NCI-H1092 treated with DMSO at 0.1 percent for 48 hours (cell line): ENCODE measurements around the gene FAM107B.

Experiments used
- DNase-seq: peaks from one replicate; lab custom pipeline; 2025; lab: John Stamatoyannopoulos, UW

The FAM107B gene

DNA sequence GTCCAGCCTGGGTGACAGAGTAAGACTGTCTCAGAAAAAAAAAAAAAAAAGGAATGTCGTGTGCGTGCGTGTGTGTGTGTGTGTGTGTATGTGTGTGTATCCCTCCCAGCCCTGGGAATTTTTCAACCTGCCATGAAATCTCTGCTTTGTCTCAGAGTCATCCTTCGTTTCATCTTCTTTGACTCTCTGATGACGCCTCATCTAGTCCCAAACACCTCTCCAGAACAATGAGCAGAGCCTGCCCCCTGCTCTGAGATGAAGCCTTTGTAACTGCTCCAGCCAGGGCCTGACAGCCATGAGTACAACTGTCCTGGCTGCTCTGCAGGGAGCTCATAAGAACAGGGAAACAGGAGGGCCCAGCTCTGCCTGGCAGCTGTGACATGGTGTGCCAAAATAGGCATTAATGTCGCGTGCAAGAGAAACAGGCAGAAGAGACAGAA lies 149.5 kb downstream of the FAM107B start:
- peak; percentile 68 for DNase-seq

DNA sequence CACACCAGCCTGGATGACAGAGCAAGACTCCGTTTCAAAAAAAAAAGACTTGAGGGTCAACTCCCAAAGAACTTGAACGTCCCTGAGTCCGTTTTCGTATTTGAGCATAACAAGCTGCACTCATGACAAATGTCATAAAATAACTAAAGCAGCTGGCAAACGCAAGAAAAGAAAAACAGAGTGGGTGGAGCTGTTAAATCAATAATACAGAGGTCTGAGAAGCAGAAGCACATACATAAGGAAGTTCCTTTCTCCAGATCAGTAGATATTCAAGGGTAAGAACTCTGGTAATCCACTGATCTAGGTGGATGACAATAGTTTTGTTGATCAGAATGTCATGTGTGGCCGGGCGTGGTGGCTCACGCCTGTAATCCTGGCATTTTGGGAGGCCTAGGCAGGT lies 150.1 kb downstream of the FAM107B start:
- DNase-seq: no peak

DNA sequence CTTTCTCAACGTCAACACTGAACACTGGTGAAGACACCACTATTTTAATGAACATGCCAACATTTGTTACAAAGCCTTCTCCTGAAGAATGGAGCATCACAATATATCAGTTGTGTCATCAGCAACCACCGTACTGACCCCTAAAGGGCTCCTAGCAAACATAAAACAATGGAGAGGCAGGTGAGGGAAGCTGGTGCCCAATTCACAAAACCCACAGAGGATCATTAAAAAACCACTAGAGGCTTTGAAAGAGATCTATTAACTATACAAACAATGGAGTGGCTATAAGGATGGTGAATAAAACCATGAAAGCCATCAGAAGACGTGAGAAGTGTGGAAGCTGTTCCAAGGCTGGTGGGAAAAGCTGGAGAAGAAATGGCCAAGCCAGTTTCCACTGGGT lies 150.8 kb downstream of the FAM107B start:
- DNase-seq: peak; percentile 67

DNA sequence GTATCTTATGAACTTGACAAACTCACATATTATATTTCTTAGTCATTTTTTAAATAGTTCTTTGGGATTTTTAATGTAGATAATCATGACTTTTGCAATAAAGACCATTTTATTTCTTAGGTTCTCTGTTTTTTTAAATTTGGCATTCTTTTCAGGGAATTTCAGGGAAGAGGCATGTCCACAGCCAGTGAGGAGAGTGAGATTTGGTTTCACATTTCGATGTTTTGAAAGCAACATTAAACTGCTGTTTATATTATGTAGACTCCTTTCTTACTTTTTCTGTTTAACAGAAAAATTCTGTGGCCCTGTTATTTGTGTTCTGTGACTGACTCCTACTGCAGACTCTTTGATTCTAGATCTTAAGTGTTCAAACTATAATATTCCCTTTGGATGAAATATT lies 153.7 kb downstream of the FAM107B start:
- DNase-seq: no peak

DNA sequence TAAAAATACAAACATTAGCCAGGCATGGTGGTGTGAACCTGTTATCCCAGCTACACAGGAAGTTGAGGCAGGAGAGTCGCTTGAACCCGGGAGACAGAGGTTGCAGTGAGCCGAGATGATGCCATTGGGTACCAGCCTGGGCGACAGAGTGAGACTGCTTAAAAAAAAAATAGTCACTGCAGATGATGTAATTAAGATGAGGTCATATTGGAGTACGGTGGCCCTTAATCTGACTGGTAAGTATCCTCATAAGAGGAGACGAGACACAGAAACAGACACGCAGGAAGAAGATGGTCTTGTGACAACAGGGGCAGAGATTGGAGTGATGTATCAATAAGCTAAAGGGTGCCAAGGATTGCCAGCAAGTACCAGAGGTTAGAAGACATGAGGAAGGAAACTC lies 156.0 kb downstream of the FAM107B start:
- no peak for DNase-seq

DNA sequence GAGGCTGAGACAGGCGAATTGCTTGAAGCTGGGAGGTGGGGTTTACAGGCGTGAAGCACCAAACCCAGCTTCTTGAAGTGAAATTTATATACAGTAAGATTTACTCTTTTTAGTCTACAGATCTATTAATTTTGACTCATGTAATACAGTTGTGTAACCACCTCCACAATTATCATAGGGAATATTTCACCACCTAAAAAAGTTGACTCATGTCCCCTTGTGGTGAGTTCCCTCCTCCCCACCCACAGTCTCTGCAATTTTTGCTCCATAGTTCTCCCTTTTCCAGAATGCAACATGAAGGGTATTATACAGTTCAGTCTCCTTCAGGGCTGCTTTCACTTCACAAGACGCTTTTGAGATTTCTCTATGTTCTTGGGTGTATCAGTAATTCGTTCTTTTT lies 156.8 kb downstream of the FAM107B start:
- DNase-seq: no peak

DNA sequence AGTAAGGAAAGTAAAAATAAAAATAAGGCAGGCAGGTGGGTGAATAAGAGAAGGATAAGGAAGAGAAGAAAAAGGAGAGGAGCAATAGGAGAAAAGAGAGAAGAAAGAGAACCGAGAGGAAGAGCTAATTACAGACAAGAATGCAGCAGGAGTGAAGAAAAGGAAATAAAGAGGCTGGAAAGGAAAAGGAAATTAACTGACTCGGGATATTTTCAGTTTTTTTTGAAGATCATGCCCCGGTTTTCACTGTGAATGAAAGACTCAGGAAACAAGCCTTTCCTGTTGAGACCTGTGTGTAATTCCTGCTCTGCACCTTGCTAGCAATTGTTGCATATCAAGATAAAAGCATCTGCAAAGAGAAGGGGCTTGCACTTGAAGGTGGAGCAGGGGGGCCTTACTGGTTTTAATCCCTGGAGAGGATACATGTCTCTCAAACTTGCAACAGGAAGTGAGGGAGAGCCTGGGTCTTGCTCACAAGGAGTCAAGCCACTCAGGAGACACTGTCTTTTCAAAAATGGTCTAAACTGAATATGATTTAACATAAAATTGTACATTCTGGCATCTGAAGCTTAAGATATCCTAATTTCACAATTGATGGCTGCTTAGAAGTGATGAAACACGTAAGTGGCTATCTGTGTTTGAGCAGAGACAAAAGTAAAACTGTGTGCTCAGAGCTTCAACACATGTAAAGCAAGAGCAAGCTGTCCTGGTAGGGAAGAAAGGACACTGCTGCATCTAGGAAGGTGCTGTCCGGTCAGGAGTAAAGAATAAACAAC lies 157.6 kb downstream of the FAM107B start:
- no peak for DNase-seq

DNA sequence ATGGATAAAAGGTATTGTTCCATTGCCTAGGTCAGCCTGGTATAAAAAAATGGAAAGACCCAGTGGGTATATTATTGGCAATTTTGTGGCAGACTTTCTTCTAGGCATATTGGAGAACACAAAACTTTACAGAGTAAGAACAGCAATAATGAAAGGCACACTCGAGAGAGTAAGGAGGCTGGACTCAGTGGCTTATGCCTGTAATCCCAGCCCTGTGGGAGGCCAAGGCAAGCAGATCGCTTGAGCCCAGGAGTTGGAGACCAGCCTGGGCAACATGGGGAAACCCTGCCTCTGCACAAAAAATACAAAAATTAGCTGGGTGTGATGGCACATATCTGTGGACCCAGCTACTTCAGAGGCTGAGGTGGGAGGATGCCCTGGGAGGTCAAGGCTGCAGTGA lies 158.2 kb downstream of the FAM107B start:
- no peak for DNase-seq

DNA sequence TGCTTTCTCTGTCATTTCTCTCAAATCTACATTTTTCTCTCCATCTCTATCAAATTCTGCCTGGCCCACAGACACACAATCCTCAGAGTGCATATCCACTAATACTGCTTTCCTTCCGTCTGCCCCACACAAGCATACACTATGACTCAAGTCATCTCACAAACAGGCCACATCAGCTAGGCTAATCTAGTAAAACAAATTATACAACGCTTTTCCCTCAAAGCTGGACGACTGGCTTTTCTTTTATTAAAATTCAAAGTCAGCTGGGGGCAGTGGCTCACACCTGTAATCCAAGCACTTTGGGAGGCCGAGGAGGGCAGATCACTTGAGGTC lies 161.1 kb downstream of the FAM107B start:
- no peak for DNase-seq

DNA sequence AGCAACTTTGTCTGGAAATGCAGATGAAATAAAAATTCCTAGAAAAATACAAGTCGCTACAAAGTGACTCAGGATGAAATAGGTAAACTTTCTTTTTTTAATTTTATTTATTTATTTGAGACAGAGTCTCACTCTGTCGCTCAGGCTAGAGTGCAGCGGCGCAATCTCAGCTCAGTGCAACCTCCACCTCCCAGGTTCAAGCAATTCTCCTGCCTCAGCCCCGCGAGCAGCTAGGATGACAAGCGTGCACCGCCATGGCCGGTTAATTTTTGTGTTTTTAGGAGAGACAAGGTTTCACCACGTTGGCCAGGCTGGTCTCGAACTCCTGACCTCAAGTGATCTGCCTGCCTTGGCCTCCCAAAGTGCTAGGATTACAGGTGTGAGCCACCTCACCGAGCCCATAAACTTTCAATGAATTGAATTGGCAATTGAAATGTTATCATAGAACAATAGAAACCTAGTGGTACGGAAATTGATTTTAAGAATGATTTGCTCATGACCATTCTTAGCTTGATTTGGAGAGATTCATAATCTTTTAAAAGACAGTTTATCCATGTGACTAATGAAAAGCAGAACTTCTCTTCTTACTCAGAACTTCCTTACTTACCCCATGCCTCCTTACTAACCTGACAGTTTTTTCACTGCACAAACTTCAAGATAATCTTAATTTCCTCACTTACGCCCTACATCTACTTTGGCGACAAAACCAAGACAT lies 161.7 kb downstream of the FAM107B start:
- no peak for DNase-seq

DNA sequence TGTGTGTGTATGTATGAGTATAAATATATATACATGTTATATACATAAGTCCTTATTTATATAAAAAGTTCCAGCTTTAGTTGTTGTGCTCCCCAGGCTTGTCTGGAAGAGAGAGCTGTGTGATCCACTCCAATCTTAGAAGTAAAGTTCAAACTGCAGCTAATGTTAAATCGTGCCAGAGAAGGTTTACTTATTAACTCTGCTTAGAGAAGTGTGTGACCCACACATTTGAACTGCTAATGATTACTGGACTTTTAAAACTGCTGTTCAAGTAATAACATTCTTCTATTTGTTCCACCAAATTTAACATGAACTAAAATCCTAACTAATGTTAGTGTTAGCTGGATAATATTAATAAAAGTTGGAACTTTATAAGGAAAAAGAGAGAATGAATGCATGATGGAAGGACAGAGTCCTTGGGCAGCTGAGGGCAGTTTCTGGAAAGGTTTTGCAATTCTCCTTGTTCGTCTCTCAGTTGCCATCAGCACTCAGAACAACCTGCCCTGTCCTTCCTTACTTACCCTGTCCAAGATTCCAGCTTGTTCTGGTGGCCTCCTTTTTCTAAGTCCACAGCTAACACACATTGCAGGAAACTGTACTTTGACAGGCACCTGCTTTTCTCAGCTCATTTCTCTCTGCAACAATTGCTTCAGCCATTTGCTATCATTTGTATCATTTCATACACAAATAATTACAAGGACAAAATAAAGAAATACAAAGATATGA lies 162.6 kb downstream of the FAM107B start:
- DNase-seq: no peak

DNA sequence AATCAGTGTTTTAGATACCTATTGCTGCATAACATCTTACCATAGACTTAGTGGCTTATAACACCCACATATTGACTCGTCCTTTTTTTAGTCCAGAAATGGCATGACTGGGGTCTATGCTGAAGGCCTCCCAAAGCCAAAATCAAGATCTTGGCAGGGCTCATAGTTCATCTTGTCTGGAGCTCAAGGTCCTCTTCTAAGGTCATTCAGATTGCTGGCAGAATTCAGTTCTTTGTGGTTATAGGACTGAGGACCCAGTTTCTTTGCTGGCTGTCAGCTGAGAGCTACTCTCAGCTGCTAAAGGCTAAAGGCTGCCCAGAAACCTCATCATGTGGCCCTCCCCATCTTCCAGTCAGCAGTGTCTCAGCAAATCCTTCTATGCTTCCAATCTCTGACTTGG lies 165.5 kb downstream of the FAM107B start:
- DNase-seq: no peak

DNA sequence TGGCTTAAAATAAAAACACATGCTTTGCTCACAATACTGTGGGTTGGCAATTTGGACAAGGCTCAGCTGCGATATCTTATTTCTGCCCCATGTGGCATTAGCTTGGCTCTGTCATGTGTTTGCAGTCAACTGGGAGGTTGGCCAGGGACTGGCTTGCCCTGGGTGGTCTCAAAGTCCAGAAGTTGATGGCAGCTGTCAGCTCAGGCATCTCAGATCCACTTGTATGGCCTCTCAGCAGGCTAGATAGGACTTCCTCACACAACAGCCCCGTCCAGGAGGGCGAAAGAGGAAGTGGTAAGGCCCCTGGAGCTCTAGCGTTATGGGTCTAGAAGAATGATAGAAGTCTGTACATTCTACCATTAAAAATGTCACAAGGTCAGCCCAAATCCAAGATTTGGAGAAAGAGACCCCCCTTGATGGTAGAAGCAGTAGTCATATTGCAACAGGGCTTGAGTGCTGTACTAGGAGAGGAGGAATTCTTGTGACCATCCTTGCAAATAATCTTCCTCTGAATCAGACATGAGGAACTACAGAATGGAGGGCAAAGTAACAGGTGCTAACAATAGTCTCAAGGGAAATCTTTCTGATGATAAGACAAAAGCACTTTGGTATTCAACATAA lies 166.2 kb downstream of the FAM107B start:
- no peak for DNase-seq

DNA sequence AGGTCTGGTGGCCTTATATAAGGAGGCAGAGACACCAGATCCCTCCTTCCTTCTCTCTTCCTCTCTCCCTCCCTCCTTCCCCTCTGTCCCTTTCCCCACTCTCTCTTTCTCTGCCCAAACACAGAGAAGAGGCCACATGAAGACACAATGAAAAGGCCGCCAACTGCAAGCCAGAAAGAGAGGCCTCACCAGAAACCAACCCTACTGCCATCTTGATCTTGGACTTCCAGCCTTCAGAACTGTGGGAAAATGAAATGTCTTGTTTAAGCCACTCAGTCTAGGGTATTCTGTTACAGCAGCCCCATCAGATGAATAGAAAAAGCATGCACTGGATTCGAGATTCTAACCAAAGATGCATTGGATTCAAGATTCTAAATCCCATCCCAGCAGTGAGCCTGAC lies 168.1 kb downstream of the FAM107B start:
- no peak for DNase-seq

DNA sequence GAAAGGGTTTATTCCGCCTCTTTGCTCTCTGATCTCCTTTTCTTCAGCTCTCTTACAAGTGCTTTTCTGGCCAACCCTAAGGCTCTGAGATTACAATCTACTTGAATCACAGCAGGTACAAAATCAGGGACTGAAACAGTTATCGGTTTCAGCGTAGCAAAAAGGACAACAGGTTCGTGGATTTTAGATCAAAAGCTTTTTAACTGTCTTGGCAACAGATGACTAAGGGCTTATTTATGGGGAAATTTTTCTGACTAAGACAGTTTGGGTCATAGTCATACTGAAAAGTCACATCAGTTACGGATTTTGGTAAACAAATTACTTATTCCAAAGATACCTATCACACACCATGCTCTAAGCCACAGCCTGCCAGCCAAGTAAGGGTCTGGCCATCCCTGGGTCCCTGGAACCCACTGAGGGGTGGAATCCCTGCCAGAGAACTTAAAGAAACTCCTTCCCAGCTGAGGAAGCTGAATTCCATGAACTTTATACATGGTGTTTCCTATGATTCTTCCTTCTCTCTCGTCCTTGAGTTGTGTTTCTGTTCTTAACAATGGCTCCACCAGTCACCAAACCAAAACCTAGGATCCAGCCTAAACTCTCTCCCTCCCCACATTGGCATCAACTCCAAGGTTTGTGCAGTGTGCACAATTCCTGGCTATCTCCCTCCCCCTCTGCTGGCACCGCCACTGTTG lies 169.3 kb downstream of the FAM107B start:
- DNase-seq: no peak

DNA sequence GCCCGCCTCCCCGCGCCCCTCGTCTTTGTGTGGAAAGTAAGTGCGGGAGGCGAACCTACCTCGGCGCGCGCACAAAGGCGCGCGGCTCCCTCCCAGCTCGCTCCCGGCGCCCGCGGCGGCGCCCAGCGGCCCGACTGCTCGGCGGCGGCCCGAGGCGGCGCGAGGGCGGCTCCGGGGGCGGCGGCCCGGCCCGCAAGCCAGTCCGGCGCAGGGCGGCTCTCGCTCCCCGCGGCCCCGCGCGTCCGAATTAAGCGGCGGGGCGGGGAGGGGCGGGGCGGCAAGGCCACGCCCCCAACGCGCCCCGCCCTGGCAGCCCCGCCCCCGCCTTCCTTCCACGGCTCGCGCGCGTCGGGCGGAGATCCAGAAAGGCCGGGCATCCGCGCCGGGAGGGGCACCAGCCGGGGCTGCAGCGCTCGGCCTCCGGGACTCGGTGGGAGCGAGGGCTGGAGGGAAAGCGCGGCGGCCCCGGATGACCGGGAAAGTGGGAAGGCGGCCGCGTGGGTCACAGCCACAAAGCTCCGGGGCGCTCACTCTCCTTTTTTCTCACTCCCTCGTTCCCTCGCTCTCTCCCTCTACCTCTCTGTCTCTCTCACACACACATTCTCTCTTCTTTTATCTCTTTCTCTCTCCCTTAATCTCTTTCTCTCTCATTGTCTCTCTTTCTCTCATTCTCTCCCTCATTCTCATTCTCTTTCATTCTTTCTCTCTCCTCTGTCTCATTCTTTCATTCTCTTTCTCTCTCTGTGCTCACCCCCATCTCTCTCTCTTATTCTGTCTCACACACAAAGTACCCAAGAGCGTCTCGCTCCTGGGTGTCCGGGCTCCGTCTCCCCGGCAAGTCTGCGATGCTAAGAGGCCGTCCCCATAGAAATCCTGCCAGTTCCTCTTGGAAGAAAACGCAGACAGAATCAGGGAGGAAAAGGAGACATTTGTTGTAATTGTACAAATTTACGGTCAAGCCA lies 170.2 kb downstream of the FAM107B start:
- DNase-seq: peak; percentile 62

DNA sequence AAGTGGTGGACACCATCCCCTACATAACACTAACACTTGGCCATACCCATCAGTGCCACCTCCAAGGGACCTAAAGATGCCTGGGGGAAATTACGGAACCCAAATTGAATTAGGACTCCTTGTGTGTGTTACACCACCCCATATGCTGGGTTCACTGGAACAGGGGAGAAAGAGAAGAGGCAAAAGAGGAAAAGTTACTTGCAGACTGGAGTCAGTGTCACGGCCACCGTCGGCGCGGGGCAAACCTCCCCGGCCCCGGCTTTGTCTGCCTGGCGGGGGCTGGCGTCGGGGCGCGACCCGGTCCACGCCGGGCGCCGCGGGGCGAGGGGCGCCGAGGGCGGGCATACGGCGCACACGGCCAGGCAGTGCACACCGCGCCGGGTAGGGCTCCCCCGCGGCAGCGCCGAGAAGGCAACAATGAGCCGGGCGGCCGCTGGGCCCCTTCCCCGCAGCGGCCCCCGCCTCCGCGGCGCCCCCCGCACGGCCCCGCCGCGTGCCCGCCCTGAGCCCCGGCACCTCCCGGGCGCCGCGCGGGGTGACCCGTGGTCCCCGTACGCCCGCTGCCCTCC lies 171.1 kb downstream of the FAM107B start:
- no peak for DNase-seq

DNA sequence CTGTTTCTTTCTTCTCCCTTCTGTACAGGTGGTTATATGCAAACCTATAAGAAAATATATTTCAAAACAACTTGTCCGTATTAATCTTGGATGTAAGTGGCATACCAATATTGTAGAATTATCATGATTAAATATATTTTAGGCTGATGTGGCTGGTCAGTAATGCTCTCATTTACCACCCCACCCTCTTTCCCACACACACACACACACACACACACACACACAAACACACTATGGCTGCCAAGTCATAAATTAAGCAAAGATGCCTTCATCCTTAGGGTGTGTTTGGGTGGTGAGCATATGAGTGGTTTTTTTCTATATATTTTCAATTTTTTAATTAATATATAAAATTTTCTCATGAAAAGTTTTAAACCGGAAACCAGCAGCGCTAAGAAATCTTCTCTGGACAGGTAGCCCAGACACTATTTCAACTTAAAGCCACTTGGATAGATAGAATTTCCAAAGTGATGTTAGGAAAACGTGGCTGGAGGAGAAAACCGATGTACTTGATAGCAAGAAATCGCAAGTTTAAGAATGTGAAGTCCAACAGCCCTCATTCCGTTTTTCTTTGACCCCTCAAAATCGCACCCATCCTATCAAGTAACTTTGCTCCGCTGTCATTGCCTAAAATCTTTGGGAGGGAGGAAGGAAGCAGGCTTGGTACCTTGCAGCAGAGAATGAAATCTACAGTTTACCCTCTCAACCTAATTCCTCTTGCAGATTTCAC lies 171.7 kb downstream of the FAM107B start:
- no peak for DNase-seq

DNA sequence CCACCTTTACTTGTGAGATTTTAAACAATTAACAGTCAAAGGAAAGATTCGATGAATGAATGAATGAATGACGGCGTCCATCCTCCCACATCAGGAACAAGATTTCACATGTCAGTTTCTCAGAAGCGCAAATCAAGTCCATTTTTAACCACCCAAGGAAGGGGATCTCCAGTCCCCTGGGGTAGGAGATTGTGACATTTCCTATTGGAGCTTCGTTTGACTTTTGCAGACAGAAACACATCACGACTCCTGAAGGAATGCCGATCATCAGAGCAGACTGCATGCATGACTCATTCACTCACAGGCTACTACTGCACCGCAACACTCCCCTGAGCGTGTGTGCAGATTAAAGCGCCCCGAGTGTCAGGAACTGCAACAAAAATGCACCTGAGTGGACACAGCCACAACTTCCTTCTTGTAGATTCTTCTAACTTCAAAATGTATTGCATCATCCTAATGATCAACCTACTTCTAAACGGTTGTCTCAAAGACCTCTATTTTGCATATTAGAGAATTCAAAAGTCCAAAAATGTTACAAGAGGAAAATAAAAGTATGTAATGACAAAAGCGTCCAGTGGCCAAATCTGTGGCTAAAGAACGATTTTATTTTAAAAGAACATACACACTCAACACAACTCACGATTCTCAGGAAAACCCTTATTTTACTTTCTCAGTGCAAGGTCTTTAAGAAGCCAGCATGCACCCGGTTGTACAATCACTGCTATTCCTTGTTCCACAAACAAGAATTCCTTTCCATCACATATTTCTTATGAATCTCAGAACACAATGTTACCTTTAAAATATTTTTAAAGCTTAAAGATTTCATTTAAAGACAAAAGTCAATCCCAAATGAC lies 172.6 kb downstream of the FAM107B start:
- no peak for DNase-seq
